Parathyroid adenoma (tissue), 2 donors: ENCODE measurements around the gene CORT.

ENCODE experiments used
- H2AFZ ChIP-seq: fragments of 300-600 bp; sonication (generic); one replicate; pipeline ENCODE4 v1.7.0; 2017; ENCODE audit warnings: antibody characterized with exemption, mild to moderate bottlenecking
- H3K27ac ChIP-seq: fragments of 300-600 bp; sonication (generic); one replicate; pipeline ENCODE4 v1.7.0; 2017
- H3K27me3 ChIP-seq: fragments of 300-600 bp; sonication (generic); one replicate; pipeline ENCODE4 v1.7.0; 2017; ENCODE audit warnings: low read length; ENCODE audit not compliant: control insufficient read depth, insufficient read depth
- H3K36me3 ChIP-seq: fragments of 300-600 bp; sonication (generic); one replicate; pipeline ENCODE4 v1.7.0; 2017; ENCODE audit warnings: low read length; ENCODE audit not compliant: control insufficient read depth, insufficient read depth
- H3K4me1 ChIP-seq: fragments of 300-600 bp; sonication (generic); one replicate; pipeline ENCODE4 v1.7.0; 2017; ENCODE audit warnings: control low read depth
- H3K4me2 ChIP-seq: fragments of 300-600 bp; sonication (generic); one replicate; pipeline ENCODE4 v1.7.0; 2017; ENCODE audit warnings: low read length
- H3K4me3 ChIP-seq: fragments of 300-600 bp; sonication (generic); one replicate; pipeline ENCODE4 v1.7.0; 2017; ENCODE audit warnings: low read depth, low read length
- H3K79me2 ChIP-seq: fragments of 300-600 bp; sonication (generic); one replicate; pipeline ENCODE4 v1.7.0; 2017; ENCODE audit warnings: control low read depth
- H3K9ac ChIP-seq: fragments of 300-600 bp; sonication (generic); one replicate; pipeline ENCODE4 v1.7.0; 2017; ENCODE audit warnings: mild to moderate bottlenecking
- H3K9me3 ChIP-seq: fragments of 300-600 bp; sonication (generic); one replicate; pipeline ENCODE4 v1.7.0; 2017; ENCODE audit warnings: low read length; ENCODE audit not compliant: control insufficient read depth
- TF ChIP-seq, protein P1 (sequence below): fragments of 300-600 bp; sonication (generic); IDR thresholded peaks from one replicate; pipeline ENCODE4 v1.7.0; 2017; ENCODE audit warnings: antibody characterized with exemption, mild to moderate bottlenecking
- donor health status: primary hyperparathyroidism.

The CORT gene

DNA sequence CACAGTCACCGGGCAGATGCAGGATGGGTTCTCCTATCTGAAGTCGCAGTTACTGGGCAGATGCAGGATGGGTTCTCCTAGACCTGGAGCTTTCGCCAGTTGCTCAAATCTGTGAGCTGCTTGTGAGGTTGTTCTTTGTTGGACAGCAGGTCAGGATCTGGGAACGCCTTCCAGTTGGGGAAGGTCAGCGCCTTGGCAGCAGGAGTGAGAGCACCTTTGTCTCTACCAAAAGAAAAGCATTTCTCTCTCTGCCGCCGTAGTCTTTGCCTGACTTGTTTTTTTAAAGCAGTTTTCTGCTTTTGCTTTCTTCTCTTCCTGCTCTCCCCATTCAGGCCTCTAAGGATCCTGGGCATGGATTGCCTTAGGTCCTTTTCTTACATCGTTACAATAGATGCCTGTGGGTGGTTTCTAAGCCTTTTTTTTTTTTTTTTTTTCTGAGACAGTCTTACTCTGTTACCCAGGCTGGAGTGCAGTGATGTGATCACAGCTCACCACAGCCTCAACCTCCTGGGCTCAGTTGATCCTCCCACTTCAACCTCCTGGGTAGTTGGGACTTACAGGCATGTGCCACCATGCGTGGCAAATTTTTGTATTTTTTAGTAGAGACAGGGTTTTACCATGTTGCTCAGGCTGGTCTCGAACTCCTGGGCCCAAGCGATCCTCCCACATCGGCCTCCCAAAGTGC, 40.6 kb downstream of the CORT start:
- H3K4me3 ChIP-seq = no peak overlapping the region
- TF ChIP-seq, protein P1, sequence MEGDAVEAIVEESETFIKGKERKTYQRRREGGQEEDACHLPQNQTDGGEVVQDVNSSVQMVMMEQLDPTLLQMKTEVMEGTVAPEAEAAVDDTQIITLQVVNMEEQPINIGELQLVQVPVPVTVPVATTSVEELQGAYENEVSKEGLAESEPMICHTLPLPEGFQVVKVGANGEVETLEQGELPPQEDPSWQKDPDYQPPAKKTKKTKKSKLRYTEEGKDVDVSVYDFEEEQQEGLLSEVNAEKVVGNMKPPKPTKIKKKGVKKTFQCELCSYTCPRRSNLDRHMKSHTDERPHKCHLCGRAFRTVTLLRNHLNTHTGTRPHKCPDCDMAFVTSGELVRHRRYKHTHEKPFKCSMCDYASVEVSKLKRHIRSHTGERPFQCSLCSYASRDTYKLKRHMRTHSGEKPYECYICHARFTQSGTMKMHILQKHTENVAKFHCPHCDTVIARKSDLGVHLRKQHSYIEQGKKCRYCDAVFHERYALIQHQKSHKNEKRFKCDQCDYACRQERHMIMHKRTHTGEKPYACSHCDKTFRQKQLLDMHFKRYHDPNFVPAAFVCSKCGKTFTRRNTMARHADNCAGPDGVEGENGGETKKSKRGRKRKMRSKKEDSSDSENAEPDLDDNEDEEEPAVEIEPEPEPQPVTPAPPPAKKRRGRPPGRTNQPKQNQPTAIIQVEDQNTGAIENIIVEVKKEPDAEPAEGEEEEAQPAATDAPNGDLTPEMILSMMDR = no peak
- no peak overlapping the region for H3K27ac ChIP-seq
- no peak overlapping the region for H2AFZ ChIP-seq
- H3K79me2 ChIP-seq = peaks cover 7% of the 10 kb centered on the region
- H3K36me3 ChIP-seq = no peaks in the 10 kb centered on the region
- H3K9ac ChIP-seq = no peak overlapping the region
- H3K9me3 ChIP-seq = no peaks in the 10 kb centered on the region
- no peaks in the 10 kb centered on the region for H3K27me3 ChIP-seq
- H3K4me1 ChIP-seq = peaks cover 5% of the 10 kb centered on the region
- no peak overlapping the region for H3K4me2 ChIP-seq

DNA sequence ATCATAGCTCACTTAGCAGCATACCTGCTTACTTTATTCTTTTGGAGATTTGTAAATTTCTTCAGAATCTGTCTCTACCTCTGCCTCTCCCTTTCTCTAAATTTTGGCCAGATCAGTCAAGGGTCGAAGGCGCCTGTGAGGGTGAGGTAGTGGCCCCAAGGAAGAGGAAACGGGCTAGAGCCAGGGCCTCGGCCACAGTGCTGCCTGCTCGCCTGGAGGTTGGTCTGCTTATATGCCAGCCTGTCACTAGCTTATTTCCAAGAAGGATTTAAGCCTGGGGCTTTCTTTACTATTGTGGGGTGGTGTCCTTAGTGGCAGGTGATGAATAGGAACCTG, 44.6 kb downstream of the CORT start:
- no peaks in the 10 kb centered on the region for H3K27me3 ChIP-seq
- no peak overlapping the region for H3K27ac ChIP-seq
- no peak overlapping the region for H3K9ac ChIP-seq
- no peaks in the 10 kb centered on the region for H3K9me3 ChIP-seq
- H3K4me3 ChIP-seq = no peak overlapping the region
- TF ChIP-seq, protein P1 = no peak
- H2AFZ ChIP-seq = no peak overlapping the region
- no peaks in the 10 kb centered on the region for H3K36me3 ChIP-seq
- peaks cover 13% of the 10 kb centered on the region for H3K79me2 ChIP-seq
- no peak overlapping the region for H3K4me2 ChIP-seq
- peaks cover 5% of the 10 kb centered on the region for H3K4me1 ChIP-seq

DNA sequence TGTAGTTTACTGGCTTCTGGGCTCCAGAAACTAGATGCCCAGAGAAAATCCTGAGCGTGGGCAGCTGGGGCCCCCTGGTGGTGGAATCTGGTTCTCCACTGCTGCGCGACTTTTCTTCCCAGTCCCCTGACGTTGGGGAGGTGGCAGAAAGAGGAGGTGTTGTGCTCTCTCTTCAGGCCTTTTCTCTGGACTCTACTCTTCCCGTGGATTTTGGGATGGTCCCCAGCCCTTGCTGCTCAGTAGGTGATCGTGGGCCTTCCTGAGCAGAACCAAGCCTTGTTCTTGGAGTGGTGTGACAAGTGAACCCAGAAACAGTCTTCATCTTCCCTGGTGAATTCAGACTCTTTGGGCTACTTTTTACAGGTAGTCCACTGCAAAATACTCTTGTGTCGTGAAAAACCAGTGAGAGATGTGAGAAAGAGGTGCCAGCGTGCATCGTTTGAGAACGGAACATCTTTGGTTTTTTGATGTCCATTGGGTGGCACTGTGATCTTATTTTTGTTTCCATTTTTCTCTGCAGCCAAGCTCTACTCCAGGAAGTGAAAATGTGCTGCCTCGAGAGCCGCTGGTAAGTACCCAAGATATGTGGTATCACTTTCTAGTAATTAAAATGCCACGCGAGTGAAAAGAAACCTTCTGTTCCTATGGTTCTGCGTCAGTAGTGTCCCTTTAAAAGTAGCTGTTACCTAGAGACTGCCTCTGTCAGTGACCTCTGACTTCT, 45.1 kb downstream of the CORT start:
- Histone ChIP-seq H3K9me3 (no peaks in the 10 kb centered on the region), H3K4me3 (peak overlapping the region; percentile 18), H2AFZ (no peak overlapping the region), H3K79me2 (peaks cover 10% of the 10 kb centered on the region), H3K27me3 (no peaks in the 10 kb centered on the region), H3K36me3 (no peaks in the 10 kb centered on the region), H3K9ac (no peak overlapping the region), H3K4me1 (peaks cover 5% of the 10 kb centered on the region), H3K4me2 (peak overlapping the region; percentile 43), H3K27ac (no peak overlapping the region)
- TF ChIP-seq, protein P1 = peak; percentile 72

DNA sequence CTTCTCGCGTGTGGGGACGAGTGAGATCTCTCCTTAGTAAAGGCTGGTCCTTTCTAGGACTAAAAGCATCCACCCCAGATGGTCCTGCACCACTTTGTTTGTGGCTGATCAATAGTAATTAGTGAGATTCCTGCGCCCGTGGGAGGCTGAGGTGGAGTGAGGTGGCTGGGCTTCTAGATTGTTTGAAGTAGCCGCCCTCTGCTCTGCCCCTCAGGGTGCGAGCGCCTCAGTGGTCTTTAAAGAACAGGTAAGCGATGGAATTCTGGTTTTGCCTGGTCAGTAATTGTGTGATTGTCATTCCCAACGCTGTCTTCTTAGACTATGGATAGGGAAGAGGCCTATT, 45.6 kb downstream of the CORT start:
- Histone ChIP-seq H3K27ac (no peak overlapping the region), H3K9ac (no peak overlapping the region), H2AFZ (no peak overlapping the region), H3K9me3 (no peaks in the 10 kb centered on the region), H3K36me3 (no peaks in the 10 kb centered on the region), H3K79me2 (peaks cover 8% of the 10 kb centered on the region), H3K27me3 (no peaks in the 10 kb centered on the region), H3K4me3 (no peak overlapping the region), H3K4me1 (peaks cover 5% of the 10 kb centered on the region), H3K4me2 (no peak overlapping the region)
- TF ChIP-seq, protein P1 = no peak

DNA sequence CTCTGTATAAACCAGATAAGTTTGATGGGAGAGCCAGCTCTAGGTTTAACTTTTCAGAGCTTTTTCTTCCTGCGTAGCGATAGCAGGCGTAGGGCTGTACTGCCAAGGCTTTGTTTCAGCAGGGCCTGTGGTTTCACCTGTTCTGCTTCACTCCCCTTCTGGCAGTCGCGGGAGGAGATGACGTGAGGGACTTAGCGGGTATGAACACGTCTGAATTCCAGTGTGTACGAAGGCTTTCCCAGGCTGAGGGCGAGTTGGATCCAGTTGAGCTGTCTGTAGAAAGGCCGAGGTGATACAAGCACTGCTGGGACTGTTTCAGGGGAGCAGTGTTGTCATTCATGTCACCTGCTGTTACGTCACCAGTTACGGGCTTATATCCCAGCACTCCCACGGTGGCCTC, 46.1 kb downstream of the CORT start:
- no peak overlapping the region for H2AFZ ChIP-seq
- no peak overlapping the region for H3K27ac ChIP-seq
- no peaks in the 10 kb centered on the region for H3K36me3 ChIP-seq
- H3K4me3 ChIP-seq = no peak overlapping the region
- H3K4me1 ChIP-seq = peaks cover 5% of the 10 kb centered on the region
- H3K9me3 ChIP-seq = no peaks in the 10 kb centered on the region
- no peak overlapping the region for H3K9ac ChIP-seq
- no peak overlapping the region for H3K4me2 ChIP-seq
- TF ChIP-seq, protein P1 = no peak
- H3K27me3 ChIP-seq = no peaks in the 10 kb centered on the region
- peaks cover 8% of the 10 kb centered on the region for H3K79me2 ChIP-seq
